Adrenal gland (tissue), 12 donors: Measurements from ENCODE around the gene LPP. TPM values are rescaled to one million over a fixed set of nuclear protein-coding genes. Genes with fewer than 3 reads are reported as not detected.

Experiments
- DNase-seq, 7 donors: peaks; one replicate each; pipeline ENCODE4 v3.0.0-alpha.2; 2019 to 2020
- H3K27ac ChIP-seq, 5 donors: fragments of 200-600 bp; sonication (generic) in 4 of 5; 1 replicate in 3 of 5; 2 replicates in 2 of 5; pipeline versions ENCODE4 v1.5.1 to v1.8.0; 2016 to 2020; ENCODE audit warnings: mild to moderate bottlenecking in 1 of 5
- H3K27me3 ChIP-seq: fragments of 200-600 bp; 2 replicates; pipeline ENCODE4 v1.8.0; 2021
- H3K36me3 ChIP-seq, 2 donors: fragments of 200-600 bp; replicated peaks in 1 of 2; 1 replicate in 1 of 2; 2 replicates in 1 of 2; pipeline versions ENCODE4 v1.5.1 to v1.8.0; 2018 to 2022
- H3K4me1 ChIP-seq, 2 donors: fragments of 200-600 bp; replicated peaks in 1 of 2; 1 replicate in 1 of 2; 2 replicates in 1 of 2; pipeline versions ENCODE4 v1.5.1 to v1.8.0; 2018 to 2021
- H3K4me3 ChIP-seq, 4 donors: fragments of 200-600 bp; sonication (generic) in 3 of 4; one replicate each; pipeline ENCODE4 v1.5.1; 2016 to 2018
- H3K9me3 ChIP-seq, 3 donors: fragments of 200-600 bp; sonication (generic) in 1 of 3; replicated peaks in 1 of 3; 1 replicate in 2 of 3; 2 replicates in 1 of 3; pipeline versions ENCODE4 v1.5.1 to v1.8.0; 2016 to 2021
- CTCF ChIP-seq, 6 experiments: fragments of 450-650 bp in 4 of 6; fragments of 200-600 bp in 2 of 6; sonication (generic) in 1 of 6; IDR thresholded peaks; 1 replicate in 5 of 6; 2 replicates in 1 of 6; pipeline versions ENCODE4 v1.5.1 to v1.8.0; 2016 to 2021; ENCODE audit warnings: antibody characterized with exemption in 6 of 6, mild to moderate bottlenecking in 2 of 6, moderate library complexity in 1 of 6
- POLR2A ChIP-seq, 2 donors: fragments of 450-650 bp; IDR thresholded peaks; one replicate each; pipeline ENCODE4 v1.6.1; 2017; ENCODE audit warnings: antibody characterized with exemption in 2 of 2, mild to moderate bottlenecking in 2 of 2, moderate library complexity in 1 of 2
- WGBS, 4 donors: extraction: QIAGEN DNeasy Blood & Tissue Kit in 2 of 4; methylation state at CpG; one replicate each; pipeline versions ENCODE4 v1.1.5 to v1.1.7; 2013 to 2017; 5-methylcytosine and 5-hydroxymethylcytosine counted together
- intact Hi-C, 2 donors: fragments of 100-400 bp; cut with DNase I; formaldehyde crosslinking; loops; one replicate each; pipeline versions ENCODE4 v1.14.1 to v1.15.0; 2022 to 2023
- polyA plus RNA-seq, 3 donors: library from polyadenylated mRNA; stranded (reverse); fragments of 200-250 nt in 2 of 3; fragments of 350-450 nt in 1 of 3; fragmentation: Illumina TruSeq in 1 of 3; extraction: RNeasy Lipid Tissue Mini Kit (QIAGEN cat#74804) in 1 of 3; gene quantifications; one replicate each; pipeline ENCODE4 v1.2.3, GENCODE V29; 2013 to 2014
- total RNA-seq, 9 donors: library from RNA; depleted of rRNA in 4 of 9; stranded (reverse); fragments of >200 nt in 4 of 9; fragments of 120-200 nt in 1 of 9; fragmentation: NEBNext Ultra II Directional in 1 of 9; extraction: Animal tissue kit (Norgen Biotek cat#: 25700) in 1 of 9; gene quantifications; one replicate each; pipeline versions ENCODE4 v1.1.0 to v1.2.4, GENCODE V29; 2013 to 2023
- donor health status: healthy with polysubstance abuse.
- donor health status: Bipolar disorder and iron deficiency.
- donor health status: DM: yes; HTN: yes; CAD: no.
- donor health status: DM: no; HTN: no; CAD: no.
- donor health status: DM: no; HTN: no; CAD: no.
- donor health status: DM: yes; HTN: yes; CAD: no.

LPP gene
- total and polyA plus RNA-seq, 12 donors = 7.0 to 170 (median 101) TPM

- peak overlapping the region in 3 of 5 donors; percentile 25 to 65 (median 54) for H3K27ac ChIP-seq
- no peaks in the 10 kb centered on the region for H3K27me3 ChIP-seq
- H3K36me3 ChIP-seq = no peaks in the 10 kb centered on the region
- intact Hi-C loops = no loop called here
- TF ChIP-seq CTCF (IDR thresholded peaks at IDR 0.05) (no peak), POLR2A (IDR thresholded peaks at IDR 0.05) (no peak)
- no peak for DNase-seq
- WGBS, 4 donors = 37 to 78% (median 53%) methylated on average over 3 of the region's 3 CpGs
- no peaks in the 10 kb centered on the region for H3K9me3 ChIP-seq
- no peak overlapping the region for H3K4me3 ChIP-seq
- peaks cover 0 to 26% of the 10 kb centered on the region in 2 donors for H3K4me1 ChIP-seq
These were observed 643.1 kb downstream of the LPP start for GRCh38 chr3:188797045-188797444.

GRCh38 chr3:188798556-188799145 is 644.7 kb downstream of the LPP start:
- H3K27me3 ChIP-seq = no peaks in the 10 kb centered on the region
- H3K9me3 ChIP-seq = no peaks in the 10 kb centered on the region
- H3K36me3 ChIP-seq = no peaks in the 10 kb centered on the region
- intact Hi-C loops = no loop called here
- 74 to 89% (median 85%) methylated on average over 5 of the region's 5 CpGs for WGBS, 4 donors
- DNase-seq = no peak
- peaks cover 0 to 26% of the 10 kb centered on the region in 2 donors for H3K4me1 ChIP-seq
- H3K27ac ChIP-seq = peak overlapping the region in 2 of 5 donors; percentile 37 to 47
- no peak for TF ChIP-seq CTCF (IDR thresholded peaks at IDR 0.05)
- TF ChIP-seq POLR2A (IDR thresholded peaks at IDR 0.05) = no peak
- no peak overlapping the region for H3K4me3 ChIP-seq

- intact Hi-C loops = no loop called here
- no peak for DNase-seq
- no peak overlapping the region for H3K27ac ChIP-seq
- peaks cover 0 to under 1% (median 0%) of the 10 kb centered on the region in 3 donors for H3K9me3 ChIP-seq
- H3K4me3 ChIP-seq = no peak overlapping the region
- no peaks in the 10 kb centered on the region for H3K27me3 ChIP-seq
- 95 to 97% (median 96%) methylated on average over 4 of the region's 4 CpGs for WGBS, 4 donors
- H3K4me1 ChIP-seq = peaks cover 0 to 22% of the 10 kb centered on the region in 2 donors
- no peaks in the 10 kb centered on the region for H3K36me3 ChIP-seq
- TF ChIP-seq CTCF (IDR thresholded peaks at IDR 0.05) = no peak
- TF ChIP-seq POLR2A (IDR thresholded peaks at IDR 0.05) = no peak
These were observed 647.4 kb downstream of the LPP start for GRCh38 chr3:188801393-188801792.

- H3K27me3 ChIP-seq = no peaks in the 10 kb centered on the region
- no peaks in the 10 kb centered on the region for H3K36me3 ChIP-seq
- 86 to 99% (median 95%) methylated on average over 3 of the region's 3 CpGs for WGBS, 4 donors
- H3K9me3 ChIP-seq = peaks cover 0 to 13% (median 4%) of the 10 kb centered on the region in 3 donors
- H3K4me3 ChIP-seq = no peak overlapping the region
- intact Hi-C loops = no loop called here
- no peak for DNase-seq
- H3K27ac ChIP-seq = no peak overlapping the region
- H3K4me1 ChIP-seq = peaks cover 0 to 21% of the 10 kb centered on the region in 2 donors
- no peak for TF ChIP-seq CTCF (IDR thresholded peaks at IDR 0.05)
- TF ChIP-seq POLR2A (IDR thresholded peaks at IDR 0.05) = no peak
These were observed 648.7 kb downstream of the LPP start for GRCh38 chr3:188802645-188803044.
